RWPE2 (cell line): ENCODE measurements around the gene TAOK2.

Source experiments
- ATAC-seq: fragments of 200-7000 bp; cut with Tn5 transposase; 3 replicates; pipeline ENCODE4 v1.9.1; 2021; ENCODE audit warnings: low read depth
- DNase-seq: peaks from one replicate; pipeline ENCODE4 v3.0.0-alpha.2; 2020; ENCODE audit warnings: low spot score
- H3K27ac ChIP-seq: fragments of 450-650 bp; 2 replicates; pipeline ENCODE4 v1.5.1; 2017; ENCODE audit warnings: mild to moderate bottlenecking; ENCODE audit not compliant: poor library complexity, severe bottlenecking
- H3K27me3 ChIP-seq: fragments of 250-450 bp; sonication (Bioruptor Pico); 2 replicates; pipeline ENCODE4 v1.5.1; 2021; ENCODE audit warnings: mild to moderate bottlenecking, moderate library complexity; ENCODE audit not compliant: insufficient read depth, poor library complexity, severe bottlenecking
- H3K36me3 ChIP-seq: fragments of 250-450 bp; sonication (Bioruptor Pico); 2 replicates; pipeline ENCODE4 v1.5.1; 2020; ENCODE audit warnings: low read depth, mild to moderate bottlenecking, moderate library complexity
- H3K4me1 ChIP-seq: fragments of 250-450 bp; sonication (Bioruptor Pico); 2 replicates; pipeline ENCODE4 v1.5.1; 2021; ENCODE audit warnings: mild to moderate bottlenecking, moderate library complexity; ENCODE audit not compliant: insufficient read depth, poor library complexity, severe bottlenecking
- H3K4me3 ChIP-seq: fragments of 250-450 bp; sonication (Bioruptor Pico); 2 replicates; pipeline ENCODE4 v1.5.1; 2021; ENCODE audit warnings: mild to moderate bottlenecking, moderate library complexity; ENCODE audit not compliant: severe bottlenecking
- H3K9me3 ChIP-seq: fragments of 250-450 bp; sonication (Bioruptor Pico); 2 replicates; pipeline ENCODE4 v1.5.1; 2021; ENCODE audit warnings: mild to moderate bottlenecking, moderate library complexity; ENCODE audit not compliant: severe bottlenecking
- CTCF ChIP-seq: fragments of 450-650 bp; IDR thresholded peaks from one replicate; pipeline ENCODE4 v1.5.1; 2017; ENCODE audit warnings: mild to moderate bottlenecking, moderate library complexity; ENCODE audit not compliant: poor library complexity, severe bottlenecking

TAOK2 gene

GRCh38 chr16:30027588-30028437, 54.1 kb downstream of the TAOK2 start:
- no peaks in the 10 kb centered on the region for H3K4me1 ChIP-seq
- H3K36me3 ChIP-seq = no peaks in the 10 kb centered on the region
- ATAC-seq (no peak), DNase-seq (no peak)
- H3K4me3 ChIP-seq = no peak overlapping the region
- H3K9me3 ChIP-seq = no peaks in the 10 kb centered on the region
- no peak overlapping the region for H3K27ac ChIP-seq
- no peak for TF ChIP-seq CTCF
- peaks cover 8% of the 10 kb centered on the region for H3K27me3 ChIP-seq

GRCh38 chr16:30028438-30029076, 54.9 kb downstream of the TAOK2 start:
- H3K9me3 ChIP-seq = no peaks in the 10 kb centered on the region
- H3K36me3 ChIP-seq = no peaks in the 10 kb centered on the region
- no peak for DNase-seq
- H3K27me3 ChIP-seq = peaks cover 8% of the 10 kb centered on the region
- no peaks in the 10 kb centered on the region for H3K4me1 ChIP-seq
- TF ChIP-seq CTCF = no peak
- peak; percentile 36; the same call in 2 of the 3 replicates for ATAC-seq
- H3K27ac ChIP-seq = no peak overlapping the region
- no peak overlapping the region for H3K4me3 ChIP-seq

DNA sequence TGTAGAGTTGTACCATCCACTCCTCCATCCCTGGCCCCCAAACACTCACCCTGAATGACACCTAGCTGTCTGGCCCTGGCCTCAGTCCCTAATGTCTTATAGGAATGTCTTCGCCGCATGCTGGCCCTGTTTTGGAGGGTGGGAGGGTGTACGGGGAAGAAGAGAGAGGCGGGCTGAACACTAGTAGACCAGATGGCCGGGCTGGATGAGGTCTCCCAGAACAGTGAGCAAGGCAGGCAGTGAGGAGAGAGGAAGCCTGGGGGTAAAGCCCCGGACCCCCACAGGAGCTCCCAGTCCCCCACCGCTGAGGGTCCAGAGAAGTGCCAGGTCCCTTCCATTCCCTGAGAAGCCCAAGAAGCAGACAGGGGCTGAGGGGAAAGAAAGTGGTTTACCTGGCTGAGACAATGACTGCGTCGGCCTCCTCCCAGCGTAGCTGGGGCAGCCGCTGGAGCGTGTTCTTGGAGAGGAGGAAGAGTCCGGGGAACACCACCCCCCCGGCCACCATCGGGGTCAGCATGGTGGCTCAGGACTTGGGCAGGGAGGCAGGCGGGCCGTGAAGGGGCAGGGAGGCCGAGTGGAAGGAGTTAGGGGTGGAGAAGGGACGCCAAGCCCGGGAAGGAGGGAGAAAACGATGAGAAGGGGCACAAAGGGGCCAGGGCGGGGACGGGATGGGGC, 56.5 kb downstream of the TAOK2 start:
- no peak overlapping the region for H3K27ac ChIP-seq
- no peaks in the 10 kb centered on the region for H3K4me1 ChIP-seq
- DNase-seq (no peak), ATAC-seq (no peak)
- H3K36me3 ChIP-seq = no peaks in the 10 kb centered on the region
- no peaks in the 10 kb centered on the region for H3K9me3 ChIP-seq
- TF ChIP-seq CTCF = no peak
- no peak overlapping the region for H3K4me3 ChIP-seq
- H3K27me3 ChIP-seq = peaks cover 8% of the 10 kb centered on the region

GRCh38 chr16:30030841-30031413, 57.3 kb downstream of the TAOK2 start, which contains the start of gene TLCD3B:
Gene TLCD3B (minus strand): TSS chr16:30031271. CDS start chr16:30030527, 744 bp downstream.
- no peak within 1 kb of the TSS for H3K27ac ChIP-seq
- H3K4me1 ChIP-seq = no peaks in the 10 kb centered on the region
- DNase-seq (no peak), ATAC-seq (no peak)
- no peaks in the 10 kb centered on the region for H3K9me3 ChIP-seq
- H3K36me3 ChIP-seq = no peaks in the 10 kb centered on the region
- peaks cover 8% of the 10 kb centered on the region for H3K27me3 ChIP-seq
- no peak within 1 kb of the TSS for H3K4me3 ChIP-seq
- TF ChIP-seq CTCF = no peak
